Neural cell (in vitro differentiated cells): ENCODE data around the gene TPCN1. TPM values are rescaled to one million over a fixed set of nuclear protein-coding genes. Genes with fewer than 3 reads are reported as not detected.

Source experiments
- H2AFZ ChIP-seq: fragments of 200-600, 300-800 bp; sonication (generic), shearing (Covaris generic); 2 replicates; pipeline ENCODE4 v1.6.0; 2014; ENCODE audit warnings: low read depth, mild to moderate bottlenecking, antibody characterized with exemption, low read length, moderate library complexity
- H3F3A ChIP-seq: fragments of 200-600 bp; shearing (Covaris generic); 2 replicates; pipeline ENCODE4 v1.6.1; 2016; ENCODE audit warnings: mild to moderate bottlenecking, moderate library complexity, mixed read lengths, antibody characterized with exemption, low read length; ENCODE audit not compliant: insufficient read depth, poor library complexity, severe bottlenecking
- H3K27ac ChIP-seq: fragments of 200-600, 300-800 bp; sonication (generic), shearing (Covaris generic); 2 replicates; pipeline ENCODE4 v1.5.1; 2014; ENCODE audit warnings: mild to moderate bottlenecking, low read length, moderate library complexity
- H3K27me3 ChIP-seq: fragments of 300-800, 200-600 bp; sonication (generic), shearing (Covaris generic); 2 replicates; pipeline ENCODE4 v1.6.0; 2014; ENCODE audit warnings: mild to moderate bottlenecking, low read depth, low read length, moderate library complexity; ENCODE audit not compliant: insufficient read depth
- H3K36me3 ChIP-seq: fragments of 300-800, 200-600 bp; sonication (generic), shearing (Covaris generic); 2 replicates; pipeline ENCODE4 v1.5.1; 2014; ENCODE audit warnings: mild to moderate bottlenecking, antibody characterized with exemption, low read length, moderate library complexity; ENCODE audit not compliant: insufficient read depth
- H3K4me2 ChIP-seq: fragments of 300-800, 200-600 bp; sonication (generic), shearing (Covaris generic); 2 replicates; pipeline ENCODE4 v1.6.0; 2014; ENCODE audit warnings: mild to moderate bottlenecking, low read length
- H3K4me3 ChIP-seq: fragments of 300-800, 200-600 bp; sonication (generic), shearing (Covaris generic); 2 replicates; pipeline ENCODE4 v1.5.1; 2014; ENCODE audit warnings: mild to moderate bottlenecking, low read length, moderate library complexity
- H3K79me2 ChIP-seq: fragments of 200-600 bp; shearing (Covaris generic); replicated peaks from 2 replicates; pipeline ENCODE4 v1.6.0; 2014; ENCODE audit warnings: mild to moderate bottlenecking, low read length, moderate library complexity; ENCODE audit not compliant: insufficient read depth
- H3K9ac ChIP-seq: fragments of 300-800, 200-600 bp; sonication (generic), shearing (Covaris generic); 2 replicates; pipeline ENCODE4 v1.6.1; 2016; ENCODE audit warnings: mild to moderate bottlenecking, low read length, mixed read lengths
- H3K9me2 ChIP-seq: fragments of 200-600 bp; shearing (Covaris generic); 2 replicates; pipeline ENCODE4 v1.6.1; 2016; ENCODE audit warnings: mild to moderate bottlenecking, low read length, mixed read lengths; ENCODE audit not compliant: insufficient read depth
- H3K9me3 ChIP-seq: fragments of 200-600, 300-800 bp; sonication (generic), shearing (Covaris generic); 2 replicates; pipeline ENCODE4 v1.6.1; 2016; ENCODE audit warnings: mild to moderate bottlenecking, mixed run types, low read length, moderate library complexity, mixed read lengths
- H4K20me1 ChIP-seq: fragments of 200-600 bp; shearing (Covaris generic); 2 replicates; pipeline ENCODE4 v1.6.1; 2016; ENCODE audit warnings: mild to moderate bottlenecking, mixed run types; ENCODE audit not compliant: insufficient read depth
- CTCF ChIP-seq: fragments of 450-650 bp; IDR thresholded peaks from 2 replicates; pipeline ENCODE4 v1.5.1; 2014; ENCODE audit warnings: antibody characterized with exemption, mild to moderate bottlenecking, moderate library complexity; ENCODE audit not compliant: poor library complexity, severe bottlenecking
- EP300 ChIP-seq: fragments of 450-650 bp; conservative IDR thresholded peaks from 2 replicates; pipeline ENCODE4 v1.6.1; 2014; ENCODE audit warnings: antibody characterized with exemption, mild to moderate bottlenecking, moderate library complexity; ENCODE audit not compliant: poor library complexity, severe bottlenecking
- EZH2 ChIP-seq: fragments of 200-600, 300-800 bp; shearing (Covaris generic), sonication (generic); IDR thresholded peaks from 2 replicates; pipeline ENCODE4 v1.6.1; 2014; ENCODE audit warnings: antibody characterized with exemption, low read length, borderline replicate concordance, mild to moderate bottlenecking; ENCODE audit not compliant: insufficient read depth, poor library complexity, severe bottlenecking
- MXI1 ChIP-seq: fragments of 450-650 bp; conservative IDR thresholded peaks from 2 replicates; pipeline ENCODE4 v1.6.1; 2014; ENCODE audit warnings: antibody characterized with exemption, mild to moderate bottlenecking; ENCODE audit not compliant: poor library complexity, severe bottlenecking
- POLR2AphosphoS5 ChIP-seq: IDR thresholded peaks from 2 replicates; pipeline ENCODE4 v1.6.1; 2012
- RAD21 ChIP-seq: fragments of 450-650 bp; conservative IDR thresholded peaks from 2 replicates; pipeline ENCODE4 v1.6.1; 2014; ENCODE audit warnings: antibody characterized with exemption, mild to moderate bottlenecking, moderate library complexity
- REST ChIP-seq: IDR thresholded peaks from 2 replicates; pipeline ENCODE4 v1.6.1; 2012; ENCODE audit warnings: borderline replicate concordance
- SMC3 ChIP-seq: fragments of 450-650 bp; conservative IDR thresholded peaks from 2 replicates; pipeline ENCODE4 v1.6.1; 2014; ENCODE audit warnings: antibody characterized with exemption, mild to moderate bottlenecking, moderate library complexity; ENCODE audit not compliant: poor library complexity
- TAF1 ChIP-seq: IDR thresholded peaks from 2 replicates; pipeline ENCODE4 v1.6.1; 2012; ENCODE audit warnings: low read depth
- polyA plus RNA-seq: library from polyadenylated mRNA; depleted of rRNA; stranded (reverse); fragments of >200 nt; gene quantifications from 2 replicates; pipeline ENCODE4 v1.2.3, GENCODE V29; 2014

TPCN1 gene
- polyA plus RNA-seq, 1 donor from 2014 or later: 4.0 TPM

GRCh38 chr12:113266106-113266895, 45.0 kb downstream of the TPCN1 start:
- Histone ChIP-seq H3K4me3 (no peak overlapping the region), H3F3A (no peaks in the 10 kb centered on the region), H3K9ac (no peak overlapping the region), H3K9me2 (no peaks in the 10 kb centered on the region), H3K4me2 (no peak overlapping the region), H3K9me3 (no peaks in the 10 kb centered on the region), H4K20me1 (no peaks in the 10 kb centered on the region), H3K79me2 (no peaks in the 10 kb centered on the region), H3K27me3 (no peaks in the 10 kb centered on the region), H2AFZ (no peak overlapping the region), H3K36me3 (no peaks in the 10 kb centered on the region), H3K27ac (no peak overlapping the region)
- TF ChIP-seq CTCF: no peak
- no peak for TF ChIP-seq RAD21
- no peak for TF ChIP-seq TAF1
- TF ChIP-seq EZH2: no peak
- TF ChIP-seq REST: no peak
- no peak for TF ChIP-seq MXI1
- no peak for TF ChIP-seq POLR2AphosphoS5
- no peak for TF ChIP-seq EP300
- no peak for TF ChIP-seq SMC3

GRCh38 chr12:113267621-113268020, 46.4 kb downstream of the TPCN1 start:
- Histone ChIP-seq H3K79me2 (no peaks in the 10 kb centered on the region), H3K36me3 (no peaks in the 10 kb centered on the region), H3F3A (no peaks in the 10 kb centered on the region), H3K9me2 (no peaks in the 10 kb centered on the region), H3K9me3 (no peaks in the 10 kb centered on the region), H2AFZ (no peak overlapping the region), H3K27ac (no peak overlapping the region), H4K20me1 (no peaks in the 10 kb centered on the region), H3K9ac (no peak overlapping the region), H3K4me3 (no peak overlapping the region), H3K27me3 (no peaks in the 10 kb centered on the region), H3K4me2 (no peak overlapping the region)
- TF ChIP-seq MXI1 (no peak), RAD21 (no peak), REST (no peak), SMC3 (no peak), TAF1 (no peak), EZH2 (no peak), POLR2AphosphoS5 (no peak), CTCF (no peak), EP300 (no peak)
